H9 (cell line): ENCODE measurements around the gene C9orf152. TPM values are rescaled to one million over a fixed set of nuclear protein-coding genes. Genes with fewer than 3 reads are reported as not detected.

ENCODE experiments used
- DNase-seq: peaks from one replicate; pipeline ENCODE4 v3.0.0-alpha.2; 2017
- H2AFZ ChIP-seq: one replicate; pipeline ENCODE4 v1.6.1; 2013; ENCODE audit warnings: mild to moderate bottlenecking, low read length, control low read depth, moderate library complexity
- H2AK5ac ChIP-seq: 2 replicates; pipeline ENCODE4 v1.6.1; 2013; ENCODE audit warnings: low read length, control low read depth, mixed read lengths; ENCODE audit not compliant: insufficient read length
- H2BK120ac ChIP-seq: one replicate; pipeline ENCODE4 v1.6.1; 2013; ENCODE audit warnings: low read depth, mild to moderate bottlenecking, low read length, control low read depth, inconsistent platforms; ENCODE audit not compliant: poor library complexity, severe bottlenecking
- H2BK12ac ChIP-seq: 2 replicates; pipeline ENCODE4 v1.6.1; 2013; ENCODE audit warnings: low read length, control low read depth, mixed read lengths, low read depth; ENCODE audit not compliant: insufficient read length
- H2BK15ac ChIP-seq: 2 replicates; pipeline ENCODE4 v1.6.1; 2013; ENCODE audit warnings: low read depth, low read length, control low read depth
- H2BK20ac ChIP-seq: one replicate; pipeline ENCODE4 v1.6.1; 2013; ENCODE audit warnings: low read depth, mild to moderate bottlenecking, low read length, control low read depth, inconsistent platforms; ENCODE audit not compliant: poor library complexity, severe bottlenecking
- H2BK5ac ChIP-seq: 2 replicates; pipeline ENCODE4 v1.6.1; 2013; ENCODE audit warnings: low read length, control low read depth, mixed read lengths; ENCODE audit not compliant: insufficient read length
- H3K14ac ChIP-seq: 2 replicates; pipeline ENCODE4 v1.6.1; 2013; ENCODE audit warnings: low read length, control low read depth; ENCODE audit not compliant: insufficient read depth
- H3K18ac ChIP-seq: 2 replicates; pipeline ENCODE4 v1.6.1; 2013; ENCODE audit warnings: low read depth, mild to moderate bottlenecking, mixed read lengths, low read length, control low read depth; ENCODE audit not compliant: insufficient read length
- H3K23ac ChIP-seq: 2 replicates; pipeline ENCODE4 v1.6.1; 2013; ENCODE audit warnings: low read length, control low read depth, mixed read lengths, low read depth; ENCODE audit not compliant: insufficient read length
- H3K23me2 ChIP-seq: 2 replicates; pipeline ENCODE4 v1.6.1; 2013; ENCODE audit warnings: low read depth, mild to moderate bottlenecking, mixed read lengths, low read length, control low read depth; ENCODE audit not compliant: insufficient read length, poor library complexity, severe bottlenecking
- H3K27ac ChIP-seq: 2 replicates; pipeline ENCODE4 v1.5.1; 2013; ENCODE audit warnings: low read length, control low read depth, mixed read lengths, low read depth; ENCODE audit not compliant: insufficient read length
- H3K27me3 ChIP-seq: 2 replicates; pipeline ENCODE4 v1.6.1; 2013; ENCODE audit warnings: low read length, control low read depth, inconsistent platforms; ENCODE audit not compliant: insufficient read depth
- H3K4ac ChIP-seq: 2 replicates; pipeline ENCODE4 v1.6.1; 2013; ENCODE audit warnings: low read depth, mild to moderate bottlenecking, control low read depth, inconsistent platforms, low read length, moderate library complexity
- H3K4me1 ChIP-seq: 2 replicates; pipeline ENCODE4 v1.6.1; 2013; ENCODE audit warnings: low read length, control low read depth, inconsistent platforms; ENCODE audit not compliant: insufficient read depth
- H3K4me2 ChIP-seq: 2 replicates; pipeline ENCODE4 v1.6.1; 2013; ENCODE audit warnings: low read length, control low read depth, mixed read lengths; ENCODE audit not compliant: insufficient read length, insufficient read depth
- H3K56ac ChIP-seq: 2 replicates; pipeline ENCODE4 v1.6.1; 2013; ENCODE audit warnings: low read depth, mild to moderate bottlenecking, mixed read lengths, low read length, control low read depth; ENCODE audit not compliant: insufficient read length
- H3K79me1 ChIP-seq: 2 replicates; pipeline ENCODE4 v1.6.1; 2013; ENCODE audit warnings: low read depth, mild to moderate bottlenecking, moderate library complexity, low read length, control low read depth, inconsistent platforms; ENCODE audit not compliant: insufficient read depth, poor library complexity, severe bottlenecking
- H3K79me2 ChIP-seq: 2 replicates; pipeline ENCODE4 v1.6.1; 2013; ENCODE audit warnings: low read length, control low read depth, inconsistent platforms; ENCODE audit not compliant: insufficient read depth
- H3K9ac ChIP-seq: 2 replicates; pipeline ENCODE4 v1.6.1; 2013; ENCODE audit warnings: low read length, control low read depth, mixed read lengths; ENCODE audit not compliant: insufficient read length; ENCODE audit errors: extremely low read depth
- H3K9me3 ChIP-seq: one replicate; pipeline ENCODE4 v1.6.1; 2013; ENCODE audit warnings: low read depth, low read length, inconsistent platforms; ENCODE audit not compliant: control insufficient read depth
- H3T11ph ChIP-seq: one replicate; pipeline ENCODE4 v1.6.1; 2013; ENCODE audit warnings: mild to moderate bottlenecking, low read length, control low read depth, inconsistent platforms
- H4K20me1 ChIP-seq: one replicate; pipeline ENCODE4 v1.6.1; 2013; ENCODE audit not compliant: control insufficient read depth, insufficient read length, insufficient read depth
- H4K5ac ChIP-seq: 2 replicates; pipeline ENCODE4 v1.6.1; 2013; ENCODE audit warnings: low read depth, mild to moderate bottlenecking, mixed read lengths, low read length, control low read depth; ENCODE audit not compliant: insufficient read length
- H4K8ac ChIP-seq: replicated peaks from 2 replicates; pipeline ENCODE4 v1.6.1; 2013; ENCODE audit warnings: low read length, control low read depth, mixed read lengths, low read depth; ENCODE audit not compliant: insufficient read length
- H4K91ac ChIP-seq: 2 replicates; pipeline ENCODE4 v1.6.1; 2013; ENCODE audit warnings: low read depth, mild to moderate bottlenecking, moderate library complexity, mixed read lengths, low read length, control low read depth; ENCODE audit not compliant: insufficient read length
- H3K27ac Mint-ChIP-seq, 3 experiments: 2 replicates in 2 of 3; 3 replicates in 1 of 3; pipeline ENCODE4 v1.8.0; 2020 to 2021; ENCODE audit warnings: mixed read lengths in 3 of 3, mild to moderate bottlenecking in 1 of 3, moderate library complexity in 1 of 3
- H3K27me3 Mint-ChIP-seq: 2 replicates; pipeline ENCODE4 v1.8.0; 2021; ENCODE audit warnings: low read depth, mild to moderate bottlenecking, moderate library complexity, mixed read lengths
- H3K36me3 Mint-ChIP-seq, 3 experiments: 2 replicates in 2 of 3; 3 replicates in 1 of 3; pipeline ENCODE4 v1.8.0; 2020 to 2021; ENCODE audit warnings: low read depth in 3 of 3, mixed read lengths in 3 of 3; ENCODE audit not compliant: insufficient read depth in 1 of 3
- H3K4me1 Mint-ChIP-seq, 2 experiments: 2 replicates each; pipeline ENCODE4 v1.8.0; 2020; ENCODE audit warnings: mixed read lengths in 2 of 2
- H3K4me3 Mint-ChIP-seq, 2 experiments: 2 replicates in 1 of 2; 3 replicates in 1 of 2; pipeline ENCODE4 v1.8.0; 2020 to 2021; ENCODE audit warnings: mild to moderate bottlenecking in 2 of 2, mixed read lengths in 2 of 2, moderate library complexity in 1 of 2
- H3K9me3 Mint-ChIP-seq, 2 experiments: 2 replicates in 1 of 2; 3 replicates in 1 of 2; pipeline ENCODE4 v1.8.0; 2020; ENCODE audit warnings: mild to moderate bottlenecking in 2 of 2, mixed read lengths in 2 of 2, moderate library complexity in 1 of 2
- CTCF ChIP-seq: fragments of 200-600 bp; sonication (generic); conservative IDR thresholded peaks from 3 replicates; pipeline ENCODE4 v1.8.0; 2021; ENCODE audit warnings: antibody characterized with exemption, mild to moderate bottlenecking
- WGBS: extraction: QIAGEN DNeasy Blood & Tissue Kit; methylation state at CpG from one replicate; pipeline ENCODE4 v1.1.7; 2013; ENCODE audit warnings: missing lambda C conversion rate, low lambda C conversion rate, mixed read lengths; ENCODE audit not compliant: insufficient read length; ENCODE audit errors: extremely low coverage; 5-methylcytosine and 5-hydroxymethylcytosine counted together
- total RNA-seq: library from RNA; stranded (reverse); gene quantifications from 2 replicates; pipeline ENCODE4 v1.2.1, GENCODE V29; 2021

Gene C9orf152
- total RNA-seq, 1 experiment from 2014 or later: not detected

DNA sequence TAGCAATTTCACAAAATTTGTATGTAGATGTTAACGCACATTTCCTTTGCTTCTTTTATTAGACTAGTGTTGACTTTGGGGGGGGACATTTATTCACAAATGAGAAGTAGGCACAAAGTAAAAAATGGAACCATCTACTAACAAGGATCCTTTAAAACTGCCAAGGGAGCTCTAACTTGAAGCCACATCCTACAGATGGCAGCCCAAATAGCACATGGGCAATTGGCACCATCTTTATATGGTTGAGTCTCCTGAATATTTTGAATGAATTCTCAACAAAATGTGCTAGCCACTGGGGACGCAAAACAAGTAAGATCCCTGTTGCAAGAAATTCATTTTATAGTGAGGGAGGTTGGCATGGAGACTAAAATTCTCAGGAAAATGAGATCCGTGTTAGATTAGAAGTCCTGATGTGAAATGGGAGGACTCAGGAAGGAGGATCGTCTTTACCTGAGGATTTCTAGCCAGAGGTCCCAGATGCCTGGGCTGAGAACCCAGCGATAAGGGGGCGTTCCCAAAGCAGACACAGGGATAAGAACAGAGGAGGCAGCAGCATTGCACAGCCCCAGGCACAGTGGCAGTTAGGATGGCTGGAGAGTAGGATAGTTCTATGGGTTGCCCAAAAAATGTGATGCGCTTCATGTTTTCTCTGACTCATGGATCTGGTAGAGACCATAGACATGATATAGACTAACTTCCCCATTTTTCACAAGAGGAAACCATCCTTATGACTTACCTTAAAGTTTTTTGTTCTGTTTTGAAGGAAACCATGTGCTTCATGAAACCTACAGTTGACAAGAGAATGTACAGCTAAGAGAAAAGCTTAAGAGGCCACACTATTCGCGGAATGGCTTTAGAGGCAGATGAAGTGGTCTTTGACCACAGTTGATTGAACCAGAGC, 37.4 kb downstream of the C9orf152 start:
- no CpG with 5 or more reads among the region's 9 CpGs for WGBS
- Mint-ChIP-seq H3K4me3 (no peak overlapping the region), H3K9me3 (no peaks in the 10 kb centered on the region; a peak in 2 of 5 replicates), H3K36me3 (peaks cover 0 to 3% (median 0%) of the 10 kb centered on the region in 3 experiments; a peak in 3 of 7 replicates), H3K4me1 (peaks cover 7 to 8% of the 10 kb centered on the region in 2 experiments), H3K27ac (no peak overlapping the region), H3K27me3 (no peaks in the 10 kb centered on the region)
- Histone ChIP-seq H3K4me2 (no peak overlapping the region), H3K27ac (no peak overlapping the region), H3K23me2 (peaks cover 2% of the 10 kb centered on the region), H3K14ac (no peak overlapping the region), H3K4ac (no peak overlapping the region), H4K5ac (no peak overlapping the region), H4K91ac (no peak overlapping the region), H2BK5ac (no peak overlapping the region), H2AFZ (no peak overlapping the region), H2BK12ac (no peak overlapping the region), H2BK120ac (no peak overlapping the region), H4K8ac (no peak overlapping the region), H3K9ac (no peak overlapping the region), H3K79me2 (no peaks in the 10 kb centered on the region), H3K79me1 (no peaks in the 10 kb centered on the region), H3K18ac (no peak overlapping the region), H3K4me1 (no peaks in the 10 kb centered on the region), H4K20me1 (no peaks in the 10 kb centered on the region), H3K23ac (no peak overlapping the region), H2BK20ac (no peak overlapping the region), H3K27me3 (no peaks in the 10 kb centered on the region), H3K9me3 (no peaks in the 10 kb centered on the region), H3K56ac (no peak overlapping the region), H3T11ph (no peak overlapping the region), H2AK5ac (no peak overlapping the region), H2BK15ac (no peak overlapping the region)
- TF ChIP-seq CTCF: no peak
- no peak for DNase-seq
